Lower leg skin (tissue), 4 donors: ENCODE results near the gene SMIM33. TPM values are rescaled to one million over a fixed set of nuclear protein-coding genes. Genes with fewer than 3 reads are reported as not detected.
"Not testable (repeated sequence)": the region's sequence is repeated elsewhere in the genome, so short reads cannot be mapped to it uniquely, and the experiment has no call there.

ENCODE experiments used
- DNase-seq, 2 donors: peaks; one replicate each; pipeline ENCODE4 v3.0.0-alpha.2; 2019; ENCODE audit warnings: low spot score in 2 of 2
- H3K4me3 ChIP-seq: fragments of 200-600 bp; sonication (generic); 2 replicates; pipeline ENCODE4 v1.5.1; 2017; ENCODE audit warnings: mild to moderate bottlenecking, low read depth; ENCODE audit not compliant: poor library complexity, severe bottlenecking
- POLR2A ChIP-seq, 2 donors: fragments of 450-650 bp; IDR thresholded peaks; one replicate each; pipeline ENCODE4 v1.6.1; 2016 to 2017; ENCODE audit warnings: antibody characterized with exemption in 2 of 2, mild to moderate bottlenecking in 1 of 2, moderate library complexity in 1 of 2
- WGBS, 2 donors: methylation state at CpG; one replicate each; pipeline ENCODE4 v1.1.5; 2018; 5-methylcytosine and 5-hydroxymethylcytosine counted together
- intact Hi-C: fragments of 100-400 bp; cut with DNase I; formaldehyde crosslinking; loops from one replicate; pipeline ENCODE4 v1.15.0; 2023; ENCODE audit warnings: low total_unique reads
- total RNA-seq, 4 donors: library from RNA; depleted of rRNA; stranded (reverse); fragments of >200 nt; gene quantifications; one replicate each; pipeline ENCODE4 v1.1.0, GENCODE V29; 2016
- TF ChIP-seq, protein P1 (sequence below), 3 donors: fragments of 450-650 bp; IDR thresholded peaks; one replicate each; pipeline ENCODE4 v1.5.1; 2016; ENCODE audit warnings: antibody characterized with exemption in 3 of 3, mild to moderate bottlenecking in 3 of 3, moderate library complexity in 2 of 3

Gene SMIM33
- total RNA-seq, 4 donors from 2014 or later: not detected

DNA sequence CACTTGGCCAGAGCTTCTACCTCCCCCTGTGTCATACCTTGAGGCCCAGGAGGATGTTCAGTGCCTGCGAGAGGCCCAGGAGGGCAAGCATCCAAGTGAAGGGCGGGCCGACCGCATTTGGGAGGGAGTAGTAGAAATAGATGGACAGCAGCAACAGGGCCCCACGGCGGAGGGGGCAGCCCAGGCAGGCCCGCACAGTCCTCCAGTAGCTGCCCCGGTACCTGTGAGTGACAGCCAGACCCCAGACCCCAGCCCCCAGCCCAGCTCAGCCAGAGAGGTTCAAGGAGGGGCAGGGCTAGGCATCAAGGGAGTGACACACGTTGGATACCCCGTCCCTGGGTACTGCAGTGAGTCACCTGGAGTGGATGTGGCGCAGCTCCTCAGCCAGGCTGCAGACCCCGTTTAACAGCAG is 10.3 kb downstream of the SMIM33 start:
- TF ChIP-seq, protein P1, sequence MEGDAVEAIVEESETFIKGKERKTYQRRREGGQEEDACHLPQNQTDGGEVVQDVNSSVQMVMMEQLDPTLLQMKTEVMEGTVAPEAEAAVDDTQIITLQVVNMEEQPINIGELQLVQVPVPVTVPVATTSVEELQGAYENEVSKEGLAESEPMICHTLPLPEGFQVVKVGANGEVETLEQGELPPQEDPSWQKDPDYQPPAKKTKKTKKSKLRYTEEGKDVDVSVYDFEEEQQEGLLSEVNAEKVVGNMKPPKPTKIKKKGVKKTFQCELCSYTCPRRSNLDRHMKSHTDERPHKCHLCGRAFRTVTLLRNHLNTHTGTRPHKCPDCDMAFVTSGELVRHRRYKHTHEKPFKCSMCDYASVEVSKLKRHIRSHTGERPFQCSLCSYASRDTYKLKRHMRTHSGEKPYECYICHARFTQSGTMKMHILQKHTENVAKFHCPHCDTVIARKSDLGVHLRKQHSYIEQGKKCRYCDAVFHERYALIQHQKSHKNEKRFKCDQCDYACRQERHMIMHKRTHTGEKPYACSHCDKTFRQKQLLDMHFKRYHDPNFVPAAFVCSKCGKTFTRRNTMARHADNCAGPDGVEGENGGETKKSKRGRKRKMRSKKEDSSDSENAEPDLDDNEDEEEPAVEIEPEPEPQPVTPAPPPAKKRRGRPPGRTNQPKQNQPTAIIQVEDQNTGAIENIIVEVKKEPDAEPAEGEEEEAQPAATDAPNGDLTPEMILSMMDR (IDR thresholded peaks at IDR 0.05): no peak
- TF ChIP-seq POLR2A (IDR thresholded peaks at IDR 0.05): no peak
- DNase-seq: no peak
- intact Hi-C loops: no loop called here
- peak overlapping the region; percentile 35 for H3K4me3 ChIP-seq
- WGBS, 2 donors: 42 to 43% methylated on average over 11 to 12 of the region's 12 CpGs

DNA sequence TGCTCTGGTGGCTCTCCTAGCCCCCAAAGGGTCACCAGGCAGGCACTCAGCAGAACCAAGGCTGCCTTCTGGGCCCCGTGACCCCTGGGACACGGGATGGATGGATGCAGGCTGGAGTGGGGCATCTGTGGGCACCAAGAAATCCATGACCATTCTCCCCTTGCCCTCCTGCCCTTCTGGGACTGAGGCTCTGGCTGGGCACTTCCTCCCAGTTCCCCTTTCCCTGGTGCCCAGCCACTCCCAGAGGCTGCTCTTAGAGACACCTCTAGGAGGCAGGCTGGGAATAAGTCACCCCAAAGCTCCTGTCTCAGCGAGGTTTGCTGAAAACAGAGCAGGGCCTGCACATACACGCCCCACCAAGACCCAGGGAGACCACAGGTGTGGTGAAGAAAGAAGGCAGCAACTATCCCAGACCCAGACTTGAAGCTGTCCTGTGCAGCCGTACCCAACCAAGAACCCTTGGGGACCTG is 10.8 kb downstream of the SMIM33 start:
- intact Hi-C loops: no loop called here
- TF ChIP-seq POLR2A (IDR thresholded peaks at IDR 0.05): no peak
- TF ChIP-seq, protein P1 (IDR thresholded peaks at IDR 0.05): no peak
- no peak for DNase-seq
- H3K4me3 ChIP-seq: peak overlapping the region; percentile 35
- 31 to 33% methylated on average over 5 of the region's 5 CpGs for WGBS, 2 donors

- DNase-seq: peak; percentile 82 to 97
- no peak for TF ChIP-seq POLR2A (IDR thresholded peaks at IDR 0.05)
- TF ChIP-seq, protein P1 (IDR thresholded peaks at IDR 0.05): no peak
- peak within 1 kb of the TSS; percentile 35 for H3K4me3 ChIP-seq
- intact Hi-C loops: no loop called here
- 3 to 4% methylated on average over 19 of the region's 19 CpGs for WGBS, 2 donors
Measured at GRCh38 chr5:139482050-139482889, 11.5 kb downstream of the SMIM33 start, which contains the start of gene STING1. STING1 (minus strand) TSS chr5:139482758; CDS start chr5:139481704, 1,054 bp downstream.

- DNase-seq: peak in 1 of 2 donors; percentile 90
- H3K4me3 ChIP-seq, intact Hi-C loops: not testable (repeated sequence)
- 44 to 49% methylated on average over 6 of the region's 6 CpGs for WGBS, 2 donors
Measured at GRCh38 chr5:139482890-139483208, 12.0 kb downstream of the SMIM33 start.

DNA sequence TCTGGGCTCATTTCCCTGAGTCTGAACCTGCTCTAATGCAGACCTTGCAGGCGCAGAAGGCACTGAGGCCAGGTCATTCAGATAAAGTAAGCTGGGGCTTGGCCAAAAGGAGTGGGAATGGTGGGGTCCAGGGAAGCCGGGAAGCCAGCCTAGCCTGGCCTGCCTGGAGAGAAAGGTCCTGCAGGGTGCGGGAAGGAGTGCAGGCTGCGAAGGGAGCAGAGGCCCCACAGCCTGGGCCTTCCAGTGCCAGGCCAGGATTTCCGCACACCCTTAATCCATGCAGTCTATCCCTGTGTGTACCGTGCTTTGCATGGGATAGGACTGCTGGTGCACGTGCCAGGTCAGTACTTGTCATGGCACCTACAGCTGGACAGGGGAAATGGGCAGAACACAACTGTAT is 15.4 kb downstream of the SMIM33 start:
- no peak for TF ChIP-seq POLR2A (IDR thresholded peaks at IDR 0.05)
- TF ChIP-seq, protein P1 (IDR thresholded peaks at IDR 0.05): no peak
- WGBS, 2 donors: 82 to 90% methylated on average over 7 of the region's 7 CpGs
- no peak for DNase-seq
- H3K4me3 ChIP-seq: no peak overlapping the region
- intact Hi-C loops: no loop called here

- intact Hi-C loops: no loop called here
- no peak overlapping the region for H3K4me3 ChIP-seq
- TF ChIP-seq, protein P1 (IDR thresholded peaks at IDR 0.05): no peak
- TF ChIP-seq POLR2A (IDR thresholded peaks at IDR 0.05): no peak
- peak in 1 of 2 donors; percentile 47 for DNase-seq
- WGBS, 2 donors: 52 to 66% methylated on average over 3 of the region's 3 CpGs
Measured at GRCh38 chr5:139488260-139488659, 17.5 kb downstream of the SMIM33 start.
